Stimulated activated CD8-positive, alpha-beta memory T cell treated with anti-CD3 and anti-CD28 coated beads, Interleukin-12 subunit alpha, Interleukin-12 subunit beta, amount 100 ng/mL, for 4 hours (primary cell): Measurements from ENCODE around the gene CD99.
"Not testable (repeated sequence)": the region's sequence is repeated elsewhere in the genome, so short reads cannot be mapped to it uniquely, and the experiment has no call there.

Experiments used
- DNase-seq: peaks from one replicate; pipeline ENCODE4 v3.0.0-alpha.2; 2020; ENCODE audit warnings: low read depth

CD99 gene

DNA sequence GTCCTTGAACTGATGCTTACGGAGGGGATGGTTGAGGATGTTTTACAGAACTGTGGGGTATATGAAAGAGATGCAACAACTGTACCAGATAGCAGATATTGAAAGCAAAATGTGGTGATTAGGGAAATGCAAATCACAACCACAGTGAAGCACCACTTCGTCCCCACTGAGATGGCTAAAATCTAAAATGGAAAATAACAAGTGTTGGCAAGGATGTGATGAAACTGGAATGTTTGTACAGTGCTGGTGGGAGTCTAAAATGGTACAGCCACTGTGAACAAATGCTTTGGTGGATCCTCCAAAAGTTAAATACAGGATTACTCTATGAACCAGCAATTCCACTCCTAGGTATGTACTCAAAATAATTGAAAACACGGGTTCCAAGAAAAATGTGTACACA lies 83.7 kb downstream of the CD99 start:
- no peak for DNase-seq

GRCh38 chrX:2780472-2781225 lies 89.6 kb downstream of the CD99 start:
- not testable (repeated sequence) for DNase-seq

DNA sequence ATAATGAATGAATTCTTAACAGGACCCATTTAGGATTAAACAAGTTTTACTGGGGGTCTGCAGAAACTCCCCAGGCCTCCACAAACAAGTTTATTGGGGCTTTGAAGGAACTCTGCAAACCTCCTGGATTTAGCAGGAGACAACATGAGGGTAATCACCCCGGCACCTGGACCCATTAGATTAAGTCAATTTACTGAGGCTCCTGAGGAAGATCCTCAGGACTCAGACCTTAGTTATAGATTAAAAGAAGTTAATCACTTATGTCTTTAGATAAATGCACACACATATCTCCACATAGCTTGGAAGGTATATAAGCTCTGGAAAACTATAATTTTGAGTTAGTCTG lies 90.1 kb downstream of the CD99 start:
- no peak for DNase-seq

DNA sequence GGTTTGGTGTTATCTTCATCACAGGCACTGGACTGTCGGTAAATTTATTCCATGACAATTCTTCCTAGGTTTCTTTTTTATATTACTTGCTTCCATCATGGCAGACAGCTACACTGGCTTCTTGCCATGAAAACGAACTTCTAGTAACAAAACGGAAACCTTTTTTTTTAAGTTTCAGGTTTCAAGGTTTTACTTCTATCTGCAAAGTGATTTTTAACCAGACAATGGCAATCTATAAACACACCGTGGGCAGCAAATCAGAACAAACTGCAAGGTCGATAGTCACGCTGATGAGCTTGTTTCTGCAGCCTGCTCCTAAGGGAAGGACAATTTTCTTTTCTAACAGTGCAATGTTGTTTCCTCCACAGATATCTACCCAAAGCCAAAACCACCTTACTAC lies 90.6 kb downstream of the CD99 start:
- no peak for DNase-seq

DNA sequence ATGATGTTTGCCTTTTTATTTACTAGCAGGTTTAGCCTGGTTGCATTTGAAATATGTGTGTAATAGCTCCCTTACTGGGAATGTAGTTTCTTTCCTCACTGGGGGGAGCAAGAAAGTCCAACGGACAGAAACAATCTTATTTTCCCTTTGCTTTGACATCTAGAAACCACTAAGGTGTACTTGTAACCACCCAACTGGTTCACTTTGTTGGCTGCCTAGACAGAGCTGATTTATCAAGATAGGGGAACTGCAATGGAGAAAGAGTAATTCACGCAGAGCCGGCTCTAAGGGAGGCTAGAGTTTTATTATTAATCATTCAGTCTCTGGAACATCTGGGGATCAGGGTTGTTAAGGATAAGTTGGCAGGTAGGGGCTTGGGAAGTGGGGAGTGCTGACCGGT lies 91.1 kb downstream of the CD99 start:
- no peak for DNase-seq

GRCh38 chrX:2782778-2783177 lies 91.7 kb downstream of the CD99 start:
- no peak for DNase-seq

DNA sequence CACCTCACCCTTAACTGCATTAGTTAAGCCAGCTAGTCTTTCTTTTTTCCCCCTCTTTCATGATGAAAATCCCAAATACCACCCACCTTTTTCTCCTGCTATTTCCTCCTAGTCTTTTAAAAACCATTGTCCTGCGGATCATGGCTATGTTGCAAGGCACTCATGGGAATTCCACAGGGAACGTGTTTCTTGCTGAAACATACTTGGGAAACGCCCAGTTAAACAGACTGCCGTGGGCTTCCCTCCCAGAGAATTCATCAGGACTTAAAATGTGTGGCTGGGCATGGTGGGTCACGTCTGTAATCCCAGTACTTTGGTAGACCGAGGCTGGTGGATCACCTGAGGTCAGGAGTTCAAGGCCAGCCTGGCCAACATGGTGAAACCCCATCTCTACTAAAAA lies 92.9 kb downstream of the CD99 start:
- DNase-seq = no peak

GRCh38 chrX:2785538-2785937 lies 94.4 kb downstream of the CD99 start:
- DNase-seq = no peak

DNA sequence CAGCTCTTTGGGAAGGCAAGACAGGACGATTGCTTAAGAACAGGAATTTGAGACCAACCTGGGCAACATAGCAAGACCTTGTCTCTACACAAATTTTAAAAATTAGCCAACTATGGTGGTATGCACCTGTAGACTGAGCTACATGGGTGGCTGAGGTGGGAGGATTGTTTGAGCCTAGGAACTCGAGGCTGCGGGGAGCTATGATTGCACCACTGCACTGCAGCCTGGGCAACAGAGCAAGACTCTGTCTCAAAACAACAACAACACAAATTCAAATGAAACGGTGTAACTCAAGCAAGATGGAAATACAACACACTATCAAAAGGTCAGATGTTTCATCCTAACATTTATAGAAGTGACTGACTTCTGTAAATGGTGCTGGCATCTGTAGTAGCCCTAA lies 97.9 kb downstream of the CD99 start:
- no peak for DNase-seq

- no peak for DNase-seq
These were observed 98.5 kb downstream of the CD99 start for GRCh38 chrX:2789569-2789968.
